ENCODE measurements around the gene CYB5R4. TPM values are rescaled to one million over a fixed set of nuclear protein-coding genes. Genes with fewer than 3 reads are reported as not detected.

CYB5R4 gene, protein sequence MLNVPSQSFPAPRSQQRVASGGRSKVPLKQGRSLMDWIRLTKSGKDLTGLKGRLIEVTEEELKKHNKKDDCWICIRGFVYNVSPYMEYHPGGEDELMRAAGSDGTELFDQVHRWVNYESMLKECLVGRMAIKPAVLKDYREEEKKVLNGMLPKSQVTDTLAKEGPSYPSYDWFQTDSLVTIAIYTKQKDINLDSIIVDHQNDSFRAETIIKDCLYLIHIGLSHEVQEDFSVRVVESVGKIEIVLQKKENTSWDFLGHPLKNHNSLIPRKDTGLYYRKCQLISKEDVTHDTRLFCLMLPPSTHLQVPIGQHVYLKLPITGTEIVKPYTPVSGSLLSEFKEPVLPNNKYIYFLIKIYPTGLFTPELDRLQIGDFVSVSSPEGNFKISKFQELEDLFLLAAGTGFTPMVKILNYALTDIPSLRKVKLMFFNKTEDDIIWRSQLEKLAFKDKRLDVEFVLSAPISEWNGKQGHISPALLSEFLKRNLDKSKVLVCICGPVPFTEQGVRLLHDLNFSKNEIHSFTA
- total RNA-seq, result 10 to 100 TPM; 28.9 to 30.4 TPM

DNA sequence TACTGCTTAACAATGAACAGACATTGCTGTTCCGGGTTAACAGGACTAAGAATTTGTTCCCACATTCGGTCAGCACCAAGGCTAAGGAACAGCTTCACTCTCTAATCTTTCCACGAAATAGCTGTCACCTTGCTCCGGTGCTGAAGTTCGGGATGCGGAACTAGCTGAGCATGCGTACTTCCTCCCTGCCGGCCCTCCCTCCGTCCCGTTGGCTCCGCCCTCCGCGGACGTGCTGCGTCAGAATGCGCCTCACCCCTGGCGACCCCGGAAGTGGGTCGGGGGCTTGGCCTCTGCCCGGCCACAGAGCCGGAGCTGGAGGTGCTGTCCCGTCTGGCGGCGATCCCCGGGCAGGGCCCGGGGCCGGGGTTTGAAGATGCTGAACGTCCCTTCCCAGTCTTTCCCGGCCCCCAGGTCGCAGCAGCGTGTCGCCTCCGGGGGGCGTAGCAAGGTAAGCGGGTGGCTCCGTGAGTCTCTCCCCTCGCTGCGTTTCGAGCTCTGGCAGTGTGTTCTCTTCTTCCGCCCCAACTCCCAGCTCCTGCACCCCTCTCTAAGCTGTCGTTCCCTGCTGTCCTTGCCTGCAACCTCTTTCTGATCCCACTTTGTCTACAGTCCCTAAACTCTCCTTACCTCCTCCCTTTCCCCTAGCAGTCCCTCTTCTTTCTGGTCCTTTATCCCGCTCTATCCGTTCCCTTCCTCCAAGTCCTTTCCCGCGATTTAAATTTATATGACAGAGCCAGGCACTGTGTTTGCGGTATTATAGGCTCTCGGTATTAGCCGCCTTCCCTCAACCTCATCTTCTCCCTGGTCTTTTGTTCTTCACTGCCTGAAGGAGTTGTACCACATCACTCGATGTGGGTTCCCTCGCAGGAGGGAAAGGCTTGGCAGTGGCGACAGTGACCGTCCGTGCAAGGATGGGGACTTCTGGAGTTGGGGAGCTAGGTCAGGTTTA lies at the start of gene CYB5R4:
Gene CYB5R4 (plus strand): TSS at position 280 of the 949 bp plus-strand sequence. CDS start 94 bp downstream, at position 374.
- POLR2A ChIA-PET, result interaction anchor here (1.3 to 1.8 kb wide), 2 partner anchors 368 to 1781 kb away, joined by 3 to 9 read pairs; partner anchors contain the start of gene CEP162
- no peaks in the 10 kb centered on the region for H3K9me3 Mint-ChIP-seq
- peak; percentile 98 for ATAC-seq (ENCODE audit: low read depth)

DNA sequence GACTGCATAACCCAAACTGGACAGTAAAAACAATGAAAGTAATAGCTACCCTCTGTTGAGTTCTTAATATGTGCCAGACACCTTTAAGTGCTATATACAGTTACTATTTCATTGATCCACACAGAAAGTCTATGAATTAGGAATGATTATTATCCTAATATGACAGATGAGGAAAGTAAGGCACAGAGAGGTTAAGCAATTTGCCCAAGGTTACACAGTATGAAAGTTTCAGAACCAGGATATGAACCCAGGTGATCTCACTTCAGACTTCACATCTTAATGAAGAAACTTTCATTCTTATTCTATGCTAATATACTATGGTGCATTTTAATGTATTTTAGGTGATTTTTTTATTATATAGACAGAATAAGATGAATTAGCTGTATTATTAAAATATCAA lies 46.9 kb upstream of the CYB5R4 start:
- Mint-ChIP-seq H3K27me3 (no peaks in the 10 kb centered on the region), H3K4me1 (no peaks in the 10 kb centered on the region), H3K36me3 (no peaks in the 10 kb centered on the region), H3K4me3 (no peak overlapping the region), H3K27ac (no peak overlapping the region), H3K9me3 (no peaks in the 10 kb centered on the region)
- ATAC-seq (ENCODE audit: low read depth) (no peak), DNase-seq (no peak)
- POLR2A ChIA-PET, result no interaction called here

More for the DNA sequence above, at the start of gene CYB5R4:
- Mint-ChIP-seq H3K4me1 (peaks cover 18% of the 10 kb centered on the region), H3K27me3 (peaks cover 14% of the 10 kb centered on the region), H3K36me3 (peaks cover 3% of the 10 kb centered on the region), H3K4me3 (peak within 1 kb of the TSS; percentile 100), H3K27ac (peak within 1 kb of the TSS; percentile 91)
- DNase-seq, result peak; percentile 95

DNA sequence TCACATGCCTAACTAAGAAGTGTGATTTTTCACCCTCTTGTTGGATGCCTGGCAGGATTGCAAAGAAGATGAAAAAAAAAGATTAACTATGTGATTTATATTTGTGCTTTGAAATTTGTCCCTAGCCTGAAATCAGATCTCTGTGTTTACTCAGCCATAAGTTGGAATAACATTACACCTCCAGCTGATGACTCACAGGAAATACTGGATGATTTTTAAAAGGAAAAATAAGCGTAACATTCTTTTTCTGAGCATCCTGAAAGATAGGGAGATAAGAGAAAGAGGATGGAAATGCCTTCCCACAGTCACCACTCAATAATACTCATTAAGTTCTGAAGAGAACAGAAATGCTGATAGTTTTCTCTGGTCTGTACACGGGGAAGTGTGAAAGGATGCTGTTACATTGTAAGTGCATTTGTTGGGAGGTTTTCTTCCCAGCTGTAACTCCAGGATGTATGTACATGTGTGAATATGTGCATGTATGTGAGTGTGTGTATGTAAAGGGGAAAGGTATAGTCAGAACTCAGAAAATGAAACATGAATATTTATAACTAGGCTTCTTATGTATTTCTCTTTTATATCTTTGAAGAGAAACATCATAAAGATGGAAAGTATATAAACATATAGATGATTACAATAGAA lies 43.7 kb upstream of the CYB5R4 start:
- H3K9me3 Mint-ChIP-seq, result no peaks in the 10 kb centered on the region
- no peak overlapping the region for H3K27ac Mint-ChIP-seq
- H3K27me3 Mint-ChIP-seq, result no peaks in the 10 kb centered on the region
- no peak overlapping the region for H3K4me3 Mint-ChIP-seq
- no peaks in the 10 kb centered on the region for H3K4me1 Mint-ChIP-seq
- no peaks in the 10 kb centered on the region for H3K36me3 Mint-ChIP-seq
- no peak for ATAC-seq (ENCODE audit: low read depth)
- no peak for DNase-seq
- POLR2A ChIA-PET, result no interaction called here

DNA sequence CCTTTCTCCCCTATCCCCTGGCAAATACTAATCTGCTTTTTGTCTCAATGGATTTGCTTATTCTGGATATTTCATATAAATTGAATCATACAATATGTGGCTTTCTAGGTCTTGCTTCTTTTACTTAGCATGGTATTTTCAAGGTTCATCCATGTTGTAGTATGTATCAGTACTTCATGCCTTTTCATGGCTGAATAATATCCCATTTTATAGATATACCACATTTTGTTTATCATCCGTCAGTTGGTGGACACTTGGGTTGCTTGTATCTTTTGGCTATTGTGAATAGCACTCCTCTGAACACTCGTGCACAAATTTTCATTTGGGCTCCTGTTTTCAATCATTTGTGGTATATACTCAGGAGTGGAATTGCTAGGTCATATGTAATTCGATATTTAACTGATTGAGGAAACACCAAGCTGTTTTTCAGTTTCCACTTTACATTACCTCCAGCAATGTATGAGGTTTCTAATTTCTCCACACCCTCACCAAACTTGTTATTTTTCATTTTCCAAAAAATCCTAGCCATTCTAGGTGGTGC lies 36.8 kb upstream of the CYB5R4 start:
- Mint-ChIP-seq H3K27me3 (no peaks in the 10 kb centered on the region), H3K36me3 (no peaks in the 10 kb centered on the region), H3K27ac (no peak overlapping the region), H3K4me3 (no peak overlapping the region), H3K9me3 (no peaks in the 10 kb centered on the region), H3K4me1 (no peaks in the 10 kb centered on the region)
- POLR2A ChIA-PET, result no interaction called here
- ATAC-seq (ENCODE audit: low read depth) (no peak), DNase-seq (no peak)

DNA sequence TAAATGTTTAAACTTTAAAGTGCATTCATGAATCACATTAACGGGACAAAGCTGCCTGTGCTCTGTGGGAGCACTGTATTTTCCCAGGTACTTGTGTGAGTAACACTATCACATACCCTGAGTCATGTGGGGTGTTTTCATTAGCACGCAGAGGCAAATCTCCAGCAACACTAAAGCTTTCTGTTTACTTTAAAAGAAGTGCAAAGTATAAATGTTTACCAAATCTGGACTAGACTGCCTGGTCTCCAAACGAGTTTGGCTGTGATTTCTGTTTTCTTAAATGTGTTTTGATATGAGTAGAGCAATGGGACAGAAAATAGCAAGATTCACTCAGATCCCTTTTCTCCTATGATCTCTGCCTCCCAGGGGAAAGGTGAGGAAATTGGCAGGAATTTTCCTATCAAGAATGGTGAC lies 35.1 kb upstream of the CYB5R4 start:
- DNase-seq (no peak), ATAC-seq (ENCODE audit: low read depth) (no peak)
- H3K4me3 Mint-ChIP-seq, result no peak overlapping the region
- no peaks in the 10 kb centered on the region for H3K4me1 Mint-ChIP-seq
- no peaks in the 10 kb centered on the region for H3K9me3 Mint-ChIP-seq
- no peaks in the 10 kb centered on the region for H3K27me3 Mint-ChIP-seq
- POLR2A ChIA-PET, result no interaction called here
- no peak overlapping the region for H3K27ac Mint-ChIP-seq
- no peaks in the 10 kb centered on the region for H3K36me3 Mint-ChIP-seq

DNA sequence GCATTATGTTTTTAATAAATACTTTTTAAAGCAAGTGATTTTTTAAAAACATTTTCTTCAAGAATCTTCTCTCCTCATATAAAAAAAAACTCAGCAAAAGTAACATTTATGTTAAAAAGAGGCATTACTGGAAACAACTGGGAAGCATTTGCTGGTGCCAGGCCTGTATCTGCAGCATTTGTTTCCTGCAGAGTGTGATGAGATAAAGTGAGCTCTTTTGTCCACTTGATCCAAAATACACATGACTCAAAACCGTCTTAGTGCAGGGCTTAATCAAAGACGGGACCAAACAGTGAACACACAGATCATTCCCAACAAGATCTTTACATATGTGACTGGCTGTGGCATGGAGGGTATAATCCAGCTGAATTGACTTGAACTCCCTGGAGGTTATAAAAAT lies 34.7 kb upstream of the CYB5R4 start:
- DNase-seq (no peak), ATAC-seq (ENCODE audit: low read depth) (no peak)
- H3K27me3 Mint-ChIP-seq, result no peaks in the 10 kb centered on the region
- no peaks in the 10 kb centered on the region for H3K36me3 Mint-ChIP-seq
- no peak overlapping the region for H3K27ac Mint-ChIP-seq
- no peak overlapping the region for H3K4me3 Mint-ChIP-seq
- no peaks in the 10 kb centered on the region for H3K9me3 Mint-ChIP-seq
- POLR2A ChIA-PET, result no interaction called here
- no peaks in the 10 kb centered on the region for H3K4me1 Mint-ChIP-seq

DNA sequence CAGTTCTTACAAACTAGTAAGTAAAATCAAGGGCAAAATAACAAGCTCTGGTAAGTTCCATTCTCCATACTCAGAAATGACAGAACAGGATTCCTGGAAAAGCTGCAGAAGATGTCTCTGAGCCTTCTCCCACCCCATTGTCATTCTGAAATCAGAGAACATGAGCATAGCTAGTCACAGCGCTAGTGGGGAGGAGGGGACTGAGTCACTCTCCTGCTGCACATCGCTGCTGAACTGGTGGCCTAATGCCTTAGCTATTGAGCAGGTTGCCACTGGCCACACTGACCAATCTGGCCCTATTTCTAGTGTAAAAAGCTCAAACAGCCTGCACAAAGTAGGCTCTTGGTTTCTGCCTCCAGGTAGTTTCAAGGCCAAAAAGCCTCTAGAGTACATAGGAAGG lies 32.4 kb upstream of the CYB5R4 start:
- no peak for DNase-seq
- H3K4me1 Mint-ChIP-seq, result no peaks in the 10 kb centered on the region
- no peak overlapping the region for H3K27ac Mint-ChIP-seq
- no peak overlapping the region for H3K4me3 Mint-ChIP-seq
- POLR2A ChIA-PET, result no interaction called here
- no peak for ATAC-seq (ENCODE audit: low read depth)
- no peaks in the 10 kb centered on the region for H3K27me3 Mint-ChIP-seq
- no peaks in the 10 kb centered on the region for H3K9me3 Mint-ChIP-seq
- H3K36me3 Mint-ChIP-seq, result no peaks in the 10 kb centered on the region

DNA sequence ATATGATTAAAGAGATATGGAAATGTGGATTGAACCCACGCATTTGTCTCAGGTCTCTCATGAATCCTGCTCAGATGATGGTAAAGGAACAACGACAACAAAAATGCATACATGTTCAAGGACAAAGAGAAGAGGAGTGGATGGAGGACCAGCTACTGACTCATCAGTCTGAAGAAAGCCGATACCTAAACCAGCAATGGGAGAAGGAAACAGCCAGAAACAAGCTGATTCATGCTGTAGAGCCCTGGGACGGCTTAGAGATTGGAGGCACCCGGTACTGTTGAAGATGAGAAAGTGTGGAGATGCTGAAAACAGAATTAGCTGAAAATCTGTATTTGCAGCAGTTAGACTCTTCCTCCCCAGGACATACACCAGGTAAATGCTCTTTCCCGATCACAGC lies 20.8 kb upstream of the CYB5R4 start:
- DNase-seq (no peak), ATAC-seq (ENCODE audit: low read depth) (no peak)
- no peaks in the 10 kb centered on the region for H3K9me3 Mint-ChIP-seq
- H3K27me3 Mint-ChIP-seq, result peaks cover 2% of the 10 kb centered on the region
- no peaks in the 10 kb centered on the region for H3K36me3 Mint-ChIP-seq
- POLR2A ChIA-PET, result no interaction called here
- H3K4me1 Mint-ChIP-seq, result no peaks in the 10 kb centered on the region
- H3K27ac Mint-ChIP-seq, result no peak overlapping the region
- no peak overlapping the region for H3K4me3 Mint-ChIP-seq

DNA sequence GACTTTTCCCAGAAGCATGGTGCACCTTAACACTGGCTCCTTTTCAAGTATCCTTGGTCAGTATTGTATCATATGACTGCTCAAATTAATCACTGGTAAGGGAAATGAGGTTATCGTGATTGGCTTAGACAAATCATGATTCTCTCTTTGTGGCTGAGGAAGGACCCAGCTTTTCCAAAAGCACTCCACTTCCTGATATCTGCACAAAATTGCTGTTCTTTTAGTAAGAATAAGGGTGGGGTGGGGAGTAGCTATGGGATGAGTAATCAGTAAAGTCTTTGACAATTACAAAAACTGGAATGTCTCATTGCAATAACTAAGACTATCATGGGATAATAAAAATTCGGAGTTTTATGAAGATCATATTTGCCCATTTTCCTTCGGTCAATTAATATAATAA lies 15.3 kb upstream of the CYB5R4 start:
- POLR2A ChIA-PET, result no interaction called here
- no peaks in the 10 kb centered on the region for H3K4me1 Mint-ChIP-seq
- H3K36me3 Mint-ChIP-seq, result no peaks in the 10 kb centered on the region
- H3K27me3 Mint-ChIP-seq, result peaks cover 9% of the 10 kb centered on the region
- DNase-seq, result no peak
- no peaks in the 10 kb centered on the region for H3K9me3 Mint-ChIP-seq
- H3K27ac Mint-ChIP-seq, result no peak overlapping the region
- ATAC-seq (ENCODE audit: low read depth), result no peak
- H3K4me3 Mint-ChIP-seq, result no peak overlapping the region

DNA sequence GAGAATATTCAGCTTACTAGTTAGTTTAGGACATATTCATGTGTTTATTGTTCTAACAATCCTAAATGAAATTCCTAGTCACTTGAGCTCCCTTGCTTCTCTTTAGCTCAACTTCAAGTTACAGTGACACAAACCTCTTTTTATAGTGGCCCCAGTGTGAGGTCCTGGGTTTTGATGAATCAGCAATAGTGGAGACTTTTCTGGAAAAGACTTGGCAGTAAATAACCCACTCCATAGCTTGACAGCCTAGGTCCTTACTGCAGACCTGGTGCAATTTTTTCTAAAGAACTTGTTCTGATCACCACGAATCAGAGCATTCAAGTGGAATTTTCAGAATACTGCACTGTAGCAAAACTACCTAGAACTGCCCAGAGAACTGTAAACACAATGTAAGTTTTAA lies 13.2 kb upstream of the CYB5R4 start:
- no peaks in the 10 kb centered on the region for H3K36me3 Mint-ChIP-seq
- H3K4me1 Mint-ChIP-seq, result no peaks in the 10 kb centered on the region
- DNase-seq (no peak), ATAC-seq (ENCODE audit: low read depth) (no peak)
- H3K27me3 Mint-ChIP-seq, result peaks cover 18% of the 10 kb centered on the region
- POLR2A ChIA-PET, result no interaction called here
- H3K27ac Mint-ChIP-seq, result no peak overlapping the region
- H3K4me3 Mint-ChIP-seq, result no peak overlapping the region
- H3K9me3 Mint-ChIP-seq, result no peaks in the 10 kb centered on the region

DNA sequence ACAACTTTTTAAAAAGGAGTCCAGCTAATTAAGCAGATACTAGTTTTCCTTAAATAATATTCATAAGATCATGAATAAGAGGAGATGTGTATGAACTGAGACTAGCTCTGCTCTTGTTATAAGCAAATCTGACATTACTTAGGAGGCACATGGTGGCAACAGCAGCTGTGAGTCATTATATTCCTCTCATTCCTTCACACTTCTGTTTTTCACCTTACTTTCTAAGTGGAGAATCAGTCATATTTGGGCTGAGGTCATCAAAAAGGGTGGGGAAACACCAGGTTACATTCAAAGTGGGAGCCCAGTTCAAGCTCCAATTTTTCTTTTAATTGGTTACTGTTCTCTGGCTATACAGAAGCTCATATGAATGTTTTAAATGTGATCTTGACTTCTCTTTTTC lies 12.3 kb upstream of the CYB5R4 start:
- H3K4me3 Mint-ChIP-seq, result no peak overlapping the region
- ATAC-seq (ENCODE audit: low read depth), result no peak
- no peaks in the 10 kb centered on the region for H3K4me1 Mint-ChIP-seq
- H3K27me3 Mint-ChIP-seq, result peaks cover 25% of the 10 kb centered on the region
- POLR2A ChIA-PET, result no interaction called here
- no peaks in the 10 kb centered on the region for H3K36me3 Mint-ChIP-seq
- DNase-seq, result no peak
- H3K9me3 Mint-ChIP-seq, result no peaks in the 10 kb centered on the region
- H3K27ac Mint-ChIP-seq, result no peak overlapping the region

DNA sequence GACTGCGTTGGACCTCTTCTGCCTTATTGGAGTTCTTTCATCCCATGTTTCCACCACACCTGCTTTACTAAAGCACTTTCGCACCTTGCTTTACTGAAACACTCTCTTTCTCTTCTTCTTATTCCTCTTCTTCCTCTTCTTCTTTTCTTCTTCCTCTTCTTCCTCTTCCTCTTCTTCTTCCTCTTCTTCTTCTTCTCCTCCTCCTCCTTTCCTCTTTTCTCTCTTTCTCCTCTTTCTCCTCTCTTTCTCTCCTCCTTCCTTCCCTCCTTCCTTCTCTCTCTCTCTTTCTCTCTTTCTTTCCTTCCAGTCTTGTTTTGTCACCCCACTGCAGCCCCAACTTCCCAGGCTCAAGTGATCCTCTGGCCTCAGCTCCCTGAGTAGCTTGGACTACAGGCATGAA lies 10.4 kb upstream of the CYB5R4 start:
- ATAC-seq (ENCODE audit: low read depth), result no peak
- H3K27ac Mint-ChIP-seq, result no peak overlapping the region
- POLR2A ChIA-PET, result no interaction called here
- peaks cover 4% of the 10 kb centered on the region for H3K4me1 Mint-ChIP-seq
- H3K4me3 Mint-ChIP-seq, result no peak overlapping the region
- H3K9me3 Mint-ChIP-seq, result no peaks in the 10 kb centered on the region
- peaks cover 40% of the 10 kb centered on the region for H3K27me3 Mint-ChIP-seq
- DNase-seq, result no peak
- H3K36me3 Mint-ChIP-seq, result no peaks in the 10 kb centered on the region

DNA sequence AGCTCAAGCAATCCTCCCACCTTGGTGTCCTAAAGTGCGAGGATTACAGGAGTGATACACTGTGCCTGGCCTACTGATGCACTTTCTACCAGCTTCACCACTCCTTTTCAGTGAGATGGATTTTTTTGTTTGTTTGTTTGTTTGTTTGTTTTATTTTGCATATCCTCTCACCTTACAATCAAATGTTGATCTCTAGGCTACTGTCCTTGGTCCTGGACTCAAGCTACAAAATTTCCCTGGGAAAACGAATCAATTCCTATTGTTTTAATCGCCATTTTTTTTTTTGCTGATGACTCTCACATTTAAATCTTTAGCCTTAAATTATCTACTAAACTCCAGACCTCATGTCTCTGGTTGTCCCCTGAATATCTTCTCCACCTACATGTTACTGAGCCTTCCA lies 9.9 kb upstream of the CYB5R4 start:
- Mint-ChIP-seq H3K27ac (no peak overlapping the region), H3K4me1 (peaks cover 4% of the 10 kb centered on the region), H3K36me3 (no peaks in the 10 kb centered on the region), H3K27me3 (peaks cover 45% of the 10 kb centered on the region), H3K9me3 (no peaks in the 10 kb centered on the region), H3K4me3 (no peak overlapping the region)
- ATAC-seq (ENCODE audit: low read depth), result no peak
- POLR2A ChIA-PET, result no interaction called here
- DNase-seq, result no peak

Measured in activated naive CD8-positive, alpha-beta T cell treated with anti-CD3 and anti-CD28 coated beads, Interleukin-2, amount 10 ng/mL, durations not matched to agents 7 days and 5 days (primary cell).